Spleen (tissue), 7 donors: ENCODE results near the gene NFIA.

ENCODE experiments used
- POLR2AphosphoS5 ChIP-seq, 3 donors: sonication (generic); formaldehyde crosslinking; IDR thresholded peaks; one replicate each; pipeline ENCODE4 v1.5.1; 2017; ENCODE audit warnings: antibody characterized with exemption in 3 of 3
- TF ChIP-seq, protein P1 (sequence below), 11 experiments: fragments of 200-600 bp in 7 of 11; fragments of 450-650 bp in 4 of 11; sonication (generic) in 4 of 11; IDR thresholded peaks in 8 of 11; conservative IDR thresholded peaks in 3 of 11; 1 replicate in 7 of 11; 2 replicates in 4 of 11; pipeline versions ENCODE4 v1.4.0 to v1.8.0; 2016 to 2021; ENCODE audit warnings: antibody characterized with exemption in 11 of 11, inconsistent platforms in 4 of 11, mild to moderate bottlenecking in 1 of 11
- donor health status: DM: no; HTN: no; CAD: no; lungs with moderate emphysema.
- donor health status: DM: no; HTN: no; CAD: no.
- donor health status: DM: no; HTN: no; CAD: no.

DNA sequence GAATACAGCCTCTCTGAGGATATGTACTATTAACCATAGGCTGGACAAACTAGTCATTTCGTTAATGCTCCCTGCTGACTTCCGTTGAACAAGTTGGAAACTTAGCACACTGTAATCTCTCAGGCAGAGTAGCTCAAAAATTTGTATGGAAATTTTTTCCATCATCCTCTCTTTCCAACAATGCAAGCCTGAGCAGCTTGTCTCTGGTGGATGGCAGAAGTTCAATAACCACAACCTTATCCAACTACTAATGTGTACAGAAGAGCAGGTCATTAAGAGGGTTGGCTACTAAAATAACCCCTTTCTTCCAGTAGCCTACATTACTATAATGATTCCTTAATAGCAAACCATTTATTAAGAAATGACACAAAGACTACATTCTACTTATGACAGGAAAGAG is 262.3 kb downstream of the NFIA start:
- TF ChIP-seq, protein P1, sequence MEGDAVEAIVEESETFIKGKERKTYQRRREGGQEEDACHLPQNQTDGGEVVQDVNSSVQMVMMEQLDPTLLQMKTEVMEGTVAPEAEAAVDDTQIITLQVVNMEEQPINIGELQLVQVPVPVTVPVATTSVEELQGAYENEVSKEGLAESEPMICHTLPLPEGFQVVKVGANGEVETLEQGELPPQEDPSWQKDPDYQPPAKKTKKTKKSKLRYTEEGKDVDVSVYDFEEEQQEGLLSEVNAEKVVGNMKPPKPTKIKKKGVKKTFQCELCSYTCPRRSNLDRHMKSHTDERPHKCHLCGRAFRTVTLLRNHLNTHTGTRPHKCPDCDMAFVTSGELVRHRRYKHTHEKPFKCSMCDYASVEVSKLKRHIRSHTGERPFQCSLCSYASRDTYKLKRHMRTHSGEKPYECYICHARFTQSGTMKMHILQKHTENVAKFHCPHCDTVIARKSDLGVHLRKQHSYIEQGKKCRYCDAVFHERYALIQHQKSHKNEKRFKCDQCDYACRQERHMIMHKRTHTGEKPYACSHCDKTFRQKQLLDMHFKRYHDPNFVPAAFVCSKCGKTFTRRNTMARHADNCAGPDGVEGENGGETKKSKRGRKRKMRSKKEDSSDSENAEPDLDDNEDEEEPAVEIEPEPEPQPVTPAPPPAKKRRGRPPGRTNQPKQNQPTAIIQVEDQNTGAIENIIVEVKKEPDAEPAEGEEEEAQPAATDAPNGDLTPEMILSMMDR (IDR thresholded peaks at IDR 0.05 in 8 of 11, conservative IDR thresholded peaks at IDR 0.05 in 3 of 11), result no peak
- no peak for TF ChIP-seq POLR2AphosphoS5 (IDR thresholded peaks at IDR 0.05)
